K562 (cell line): Measurements from ENCODE around the gene NPDC1. TPM values are rescaled to one million over a fixed set of nuclear protein-coding genes. Genes with fewer than 3 reads are reported as not detected.

Source experiments
- ATAC-seq: fragments of 200-7000 bp; cut with Tn5 transposase; 3 replicates; pipeline ENCODE4 v1.9.1; 2020; ENCODE audit warnings: moderate library complexity
- BruUV-seq: library from RNA; stranded (reverse); fragments of 400-500 nt; replicated peaks from 2 replicates; lab custom pipeline; 2021; lab: Mats Ljungman, UMichigan
- CTCF ChIA-PET: fragments of 300-600 bp; formaldehyde crosslinking; extraction: SDS; loops from one replicate; lab custom pipeline; 2021; ENCODE audit warnings: low intra/inter-chr PET ratio; lab: Yijun Ruan, JAX
- POLR2A ChIA-PET: fragments of 300-600, 350-650 bp; sonication (Branson Sonifier 250); formaldehyde crosslinking; extraction: SDS; loops from one replicate; lab custom pipeline; 2021; ENCODE audit warnings: antibody characterized with exemption, inconsistent platforms; lab: Yijun Ruan, JAX
- DNase-seq, 4 experiments: peaks; one replicate each; pipeline versions ENCODE4 v3.0.0 to v3.0.0-alpha.2; 2011 to 2018; ENCODE audit warnings: low spot score in 3 of 4, mixed read lengths in 3 of 4; ENCODE audit errors: extremely low read depth in 1 of 4
- FAIRE-seq: peaks from 2 replicates; lab custom pipeline; 2011; peaks lifted over from hg19 to GRCh38; lab: Jason Lieb, UNC
- H2AFZ ChIP-seq: 2 replicates; pipeline ENCODE4 v1.6.0; 2011; ENCODE audit warnings: low read depth, low read length, control low read depth, inconsistent platforms
- H3K27ac ChIP-seq: fragments of 200-600 bp; 3 replicates; pipeline ENCODE4 v1.8.0; 2011; ENCODE audit warnings: low read depth, mild to moderate bottlenecking, control low read depth, inconsistent platforms, low read length, moderate library complexity, mixed read lengths; ENCODE audit errors: extremely low read depth
- H3K27me3 ChIP-seq, 2 experiments: fragments of 300-600 bp in 1 of 2; 2 replicates in 1 of 2; 3 replicates in 1 of 2; pipeline versions ENCODE4 v1.6.0 to v1.8.0; 2011; ENCODE audit warnings: inconsistent platforms in 2 of 2, low read length in 2 of 2, mild to moderate bottlenecking in 1 of 2, mixed read lengths in 1 of 2, moderate library complexity in 1 of 2; ENCODE audit not compliant: control insufficient read depth in 2 of 2, insufficient read depth in 2 of 2
- H3K36me3 ChIP-seq: fragments of 300-600 bp; 3 replicates; pipeline ENCODE4 v1.8.0; 2011; ENCODE audit warnings: mild to moderate bottlenecking, low read length, inconsistent platforms; ENCODE audit not compliant: control insufficient read depth, insufficient read depth
- H3K4me1 ChIP-seq, 2 experiments: fragments of 200-600 bp in 1 of 2; replicated peaks in 1 of 2; 2 replicates in 1 of 2; 3 replicates in 1 of 2; pipeline versions ENCODE4 v1.5.1 to v1.8.0; 2011; ENCODE audit warnings: inconsistent platforms in 2 of 2, low read length in 2 of 2, mild to moderate bottlenecking in 1 of 2, mixed read lengths in 1 of 2, moderate library complexity in 1 of 2; ENCODE audit not compliant: control insufficient read depth in 2 of 2, insufficient read depth in 2 of 2
- H3K4me2 ChIP-seq: 2 replicates; pipeline ENCODE4 v1.6.1; 2011; ENCODE audit warnings: low read length, control low read depth, inconsistent platforms, mixed read lengths; ENCODE audit not compliant: insufficient read depth
- H3K4me3 ChIP-seq: fragments of 200-600 bp; sonication (generic), shearing (Covaris generic); 2 replicates; pipeline ENCODE4 v1.5.1; 2016; ENCODE audit warnings: control low read depth, inconsistent platforms
- H3K79me2 ChIP-seq: fragments of 200-600 bp; 3 replicates; pipeline ENCODE4 v1.8.0; 2011; ENCODE audit warnings: low read length, inconsistent platforms; ENCODE audit not compliant: control insufficient read depth, insufficient read depth
- H3K9ac ChIP-seq, 2 experiments: 2 replicates each; pipeline versions ENCODE4 v1.6.0 to v1.6.1; 2011; ENCODE audit warnings: low read depth in 2 of 2, low read length in 2 of 2, control low read depth in 1 of 2, inconsistent platforms in 1 of 2, mild to moderate bottlenecking in 1 of 2, mixed read lengths in 1 of 2; ENCODE audit not compliant: insufficient read depth in 1 of 2
- H3K9me1 ChIP-seq: one replicate; pipeline ENCODE4 v1.6.0; 2011; ENCODE audit warnings: inconsistent platforms, mild to moderate bottlenecking, low read length, moderate library complexity; ENCODE audit not compliant: control insufficient read depth, insufficient read depth
- H3K9me3 ChIP-seq: replicated peaks from 2 replicates; pipeline ENCODE4 v1.5.1; 2011; ENCODE audit warnings: low read depth, low read length, inconsistent platforms; ENCODE audit not compliant: control insufficient read depth, insufficient read depth
- H4K20me1 ChIP-seq: replicated peaks from 2 replicates; pipeline ENCODE4 v1.6.1; 2011; ENCODE audit warnings: low read length, inconsistent platforms, mixed read lengths; ENCODE audit not compliant: control insufficient read depth, insufficient read depth
- FOXK2 ChIP-seq, 2 experiments: fragments of 450-650 bp; IDR thresholded peaks in 1 of 2; conservative IDR thresholded peaks in 1 of 2; 2 replicates each; pipeline ENCODE4 v1.6.1; 2016; ENCODE audit warnings: low read depth in 2 of 2, mild to moderate bottlenecking in 1 of 2
- HMG20A ChIP-seq: fragments of 450-650 bp; formaldehyde crosslinking; conservative IDR thresholded peaks from 2 replicates; pipeline ENCODE4 v1.4.0; 2020; ENCODE audit warnings: mild to moderate bottlenecking, mixed read lengths
- LARP7 ChIP-seq: fragments of 450-650 bp; IDR thresholded peaks from 2 replicates; pipeline ENCODE4 v1.6.1; 2016
- NCOA6 ChIP-seq: fragments of 450-650 bp; IDR thresholded peaks from 2 replicates; pipeline ENCODE4 v1.6.1; 2017; ENCODE audit warnings: mild to moderate bottlenecking
- RBFOX2 ChIP-seq: fragments of 200-400 bp; formaldehyde crosslinking; IDR thresholded peaks from 2 replicates; pipeline ENCODE4 v1.6.1; 2017; ENCODE audit warnings: low read depth, mild to moderate bottlenecking, low read length, moderate library complexity
- SMARCE1 ChIP-seq: fragments of 450-650 bp; IDR thresholded peaks from 2 replicates; pipeline ENCODE4 v1.7.1; 2016; ENCODE audit warnings: mild to moderate bottlenecking
- SNRNP70 ChIP-seq: fragments of 200-400 bp; formaldehyde crosslinking; optimal IDR thresholded peaks from 2 replicates; pipeline ENCODE3; 2017; ENCODE audit warnings: low read depth, low read length
- XRCC5 ChIP-seq: fragments of 200-400 bp; formaldehyde crosslinking; IDR thresholded peaks from 2 replicates; pipeline ENCODE4 v1.6.1; 2017; ENCODE audit warnings: low read depth, mild to moderate bottlenecking, low read length
- ZKSCAN3 ChIP-seq: fragments of 250-450 bp; sonication (Bioruptor Pico); IDR thresholded peaks from 2 replicates; pipeline ENCODE4 v1.4.0; 2020
- ZNF354B ChIP-seq: fragments of 250-450 bp; sonication (Bioruptor Pico); IDR thresholded peaks from 2 replicates; pipeline ENCODE4 v1.4.0; 2020
- ZNF699 ChIP-seq: fragments of 250-450 bp; sonication (Bioruptor Pico); IDR thresholded peaks from 2 replicates; pipeline ENCODE4 v1.8.0; 2021; ENCODE audit warnings: mild to moderate bottlenecking, moderate library complexity; ENCODE audit not compliant: insufficient replicate concordance
- WGBS: fragments of 100-300 bp; shearing (Covaris generic); methylation state at CpG from one replicate; pipeline ENCODE4 v1.1.6; 2016; ENCODE audit warnings: low coverage, mixed read lengths; ENCODE audit not compliant: insufficient coverage; ENCODE audit errors: missing lambda C conversion rate; 5-methylcytosine and 5-hydroxymethylcytosine counted together
- in situ Hi-C: fragments of 300-500 bp; cut with MboI; formaldehyde crosslinking; loops from 4 replicates; pipeline ENCODE4 v1.15.0; 2018; ENCODE audit warnings: inconsistent platforms, mixed read lengths
- intact Hi-C: fragments of 100-400 bp; cut with micrococcal nuclease; formaldehyde crosslinking; loops from 2 replicates; pipeline ENCODE4 v1.14.2; 2022
- polyA plus RNA-seq, 8 experiments: library from polyadenylated mRNA; depleted of rRNA in 4 of 8; stranded (reverse) in 5 of 8; unstranded in 3 of 8; fragments of >200 nt; fragmentation: Nextera tagmentation in 2 of 8; fragmentation: Illumina TruSeq in 1 of 8; extraction: Ambion mirVana in 2 of 8; extraction: Trizol in 1 of 8; gene quantifications; 2 replicates each; pipeline versions ENCODE4 v1.2.1 to v1.2.3, GENCODE V29; 2011 to 2014; ENCODE audit warnings: inconsistent platforms in 1 of 8, missing spikeins in 1 of 8
- total RNA-seq, 7 experiments: library from RNA; depleted of rRNA in 6 of 7; stranded (reverse); fragments of >200 nt in 6 of 7; fragmentation: Illumina TruSeq in 2 of 7; extraction: Trizol in 2 of 7; gene quantifications; 2 replicates each; pipeline versions ENCODE4 v1.2.1 to v1.2.3, GENCODE V29; 2011 to 2021; ENCODE audit warnings: low replicate concordance in 1 of 7
- TF ChIP-seq, protein P1 (sequence below): fragments of 450-650 bp; formaldehyde crosslinking; conservative IDR thresholded peaks from 2 replicates; pipeline ENCODE4 v1.4.0; 2022; ENCODE audit warnings: mild to moderate bottlenecking, missing genetic modification characterization

The NPDC1 gene
- total and polyA plus RNA-seq, 9 of the 15 experiments (the other 6 are each of a cell fraction or from before 2014, with no cell fraction given): 0.06 to 2.1 (median 0.53) TPM; not detected in 3

DNA sequence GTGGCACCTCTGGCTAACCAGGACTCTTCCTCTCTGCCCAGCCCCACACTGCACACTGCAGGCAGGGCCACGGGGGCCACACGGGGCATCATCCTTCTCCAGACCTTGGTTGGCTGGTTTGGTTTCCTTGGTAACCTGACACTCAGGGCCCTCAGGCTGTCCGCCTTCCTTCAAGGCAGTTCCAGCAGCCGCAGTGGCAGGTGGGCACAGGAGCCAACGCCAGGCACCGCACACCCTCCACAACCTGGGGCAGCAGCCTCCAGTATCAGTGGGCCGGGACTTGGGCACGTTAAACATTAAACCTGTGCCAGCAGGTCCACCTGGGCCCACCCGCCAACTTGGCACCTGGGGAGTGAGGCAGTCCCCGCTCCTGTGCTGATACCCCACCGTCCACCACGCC lies 1.9 kb downstream of the NPDC1 start:
- Histone ChIP-seq H3K9me3 (no peaks in the 10 kb centered on the region), H3K4me1 (peaks cover 0 to 75% of the 10 kb centered on the region in 2 experiments; a peak in 4 of 5 replicates), H3K27ac (no peak overlapping the region), H3K9ac (no peak overlapping the region; a peak in 1 of 4 replicates), H3K4me3 (no peak overlapping the region), H3K36me3 (no peaks in the 10 kb centered on the region), H2AFZ (no peak overlapping the region), H3K27me3 (peaks cover 7 to 57% of the 10 kb centered on the region in 2 experiments; a peak in 4 of 5 replicates), H3K4me2 (no peak overlapping the region), H3K9me1 (no peaks in the 10 kb centered on the region), H3K79me2 (no peaks in the 10 kb centered on the region), H4K20me1 (peaks cover 28% of the 10 kb centered on the region; the same call in 1 of the 2 replicates)
- intact Hi-C loops: no loop called here
- DNase-seq (no peak), ATAC-seq (no peak), FAIRE-seq (no peak)
- TF ChIP-seq SNRNP70 (no peak), ZKSCAN3 (CRISPR knock-in tag) (no peak), ZNF699 (CRISPR knock-in tag) (no peak), SMARCE1 (no peak), RBFOX2 (no peak), HMG20A (no peak), FOXK2 (conservative IDR thresholded peaks at IDR 0.05 in 1 of 2, IDR thresholded peaks at IDR 0.05 in 1 of 2; ENCODE audit: low read depth in 2 of 2) (no peak), XRCC5 (no peak), NCOA6 (no peak), LARP7 (no peak), ZNF354B (CRISPR knock-in tag) (no peak)
- TF ChIP-seq, protein P1, sequence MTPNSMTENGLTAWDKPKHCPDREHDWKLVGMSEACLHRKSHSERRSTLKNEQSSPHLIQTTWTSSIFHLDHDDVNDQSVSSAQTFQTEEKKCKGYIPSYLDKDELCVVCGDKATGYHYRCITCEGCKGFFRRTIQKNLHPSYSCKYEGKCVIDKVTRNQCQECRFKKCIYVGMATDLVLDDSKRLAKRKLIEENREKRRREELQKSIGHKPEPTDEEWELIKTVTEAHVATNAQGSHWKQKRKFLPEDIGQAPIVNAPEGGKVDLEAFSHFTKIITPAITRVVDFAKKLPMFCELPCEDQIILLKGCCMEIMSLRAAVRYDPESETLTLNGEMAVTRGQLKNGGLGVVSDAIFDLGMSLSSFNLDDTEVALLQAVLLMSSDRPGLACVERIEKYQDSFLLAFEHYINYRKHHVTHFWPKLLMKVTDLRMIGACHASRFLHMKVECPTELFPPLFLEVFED (CRISPR knock-in tag): no peak
- in situ Hi-C loops: no loop called here
- CTCF ChIA-PET: interaction anchor here (0.8 kb wide), 1 partner anchor 15 kb away, joined by 3 read pairs; no protein-coding TSS in a partner anchor
- 38% methylated on average over 10 of the region's 12 CpGs for WGBS
- no TSS peak for BruUV-seq
- POLR2A ChIA-PET: interaction anchor here (0.6 to 0.7 kb wide), 2 partner anchors 99 to 132 kb away, joined by 3 read pairs; no protein-coding TSS in a partner anchor
